GM21723 (cell line): Measurements from ENCODE around the gene UBAP2L.
"Not testable (repeated sequence)": the region's sequence is repeated elsewhere in the genome, so short reads cannot be mapped to it uniquely, and the experiment has no call there.

Source experiments
- ATAC-seq: cut with Tn5 transposase; IDR thresholded peaks from one replicate; pipeline ENCODE4 v1.9.1; 2021; ENCODE audit warnings: mild to moderate bottlenecking, moderate library complexity; ENCODE audit not compliant: unreplicated experiment

The UBAP2L gene

GRCh38 chr1:154199563-154199879 is 21.2 kb upstream of the UBAP2L start:
- no peak for ATAC-seq

GRCh38 chr1:154205778-154206177 is 15.0 kb upstream of the UBAP2L start:
- not testable (repeated sequence) for ATAC-seq

- no peak for ATAC-seq
Observed at GRCh38 chr1:154206196-154206595, 14.6 kb upstream of the UBAP2L start, which contains the start of gene CFAP141. Gene CFAP141, minus strand, starts transcription at chr1:154206333. Its CDS starts 26 bp downstream, at chr1:154206307.

DNA sequence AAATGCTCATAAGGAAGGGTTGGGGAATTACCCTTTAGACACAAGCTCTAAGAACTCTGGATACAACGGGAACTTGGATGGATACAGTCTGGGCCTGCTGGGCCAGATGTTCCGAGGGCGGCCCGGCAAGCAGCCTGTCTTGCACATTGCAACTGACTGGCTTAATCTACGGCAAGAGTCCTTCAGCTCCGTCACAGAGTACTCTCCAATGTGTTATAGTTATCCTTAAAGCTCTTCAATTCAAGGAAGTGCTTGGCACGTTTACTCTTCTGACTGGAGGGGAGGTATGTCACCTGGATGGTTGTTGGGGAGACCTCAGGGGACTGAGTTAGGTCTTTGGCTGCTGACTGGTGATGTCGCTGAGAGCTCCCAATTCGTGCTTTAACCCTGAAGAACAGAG is 13.5 kb upstream of the UBAP2L start:
- no peak for ATAC-seq

GRCh38 chr1:154208677-154209388 is 11.9 kb upstream of the UBAP2L start:
- ATAC-seq, result no peak

GRCh38 chr1:154212083-154212482 is 8.7 kb upstream of the UBAP2L start:
- ATAC-seq, result no peak

GRCh38 chr1:154213274-154213673 is 7.5 kb upstream of the UBAP2L start:
- ATAC-seq, result no peak

- ATAC-seq, result no peak
Observed at GRCh38 chr1:154218545-154218944, 2.2 kb upstream of the UBAP2L start.

GRCh38 chr1:154219541-154219940 is 1.2 kb upstream of the UBAP2L start:
- ATAC-seq, result no peak

DNA sequence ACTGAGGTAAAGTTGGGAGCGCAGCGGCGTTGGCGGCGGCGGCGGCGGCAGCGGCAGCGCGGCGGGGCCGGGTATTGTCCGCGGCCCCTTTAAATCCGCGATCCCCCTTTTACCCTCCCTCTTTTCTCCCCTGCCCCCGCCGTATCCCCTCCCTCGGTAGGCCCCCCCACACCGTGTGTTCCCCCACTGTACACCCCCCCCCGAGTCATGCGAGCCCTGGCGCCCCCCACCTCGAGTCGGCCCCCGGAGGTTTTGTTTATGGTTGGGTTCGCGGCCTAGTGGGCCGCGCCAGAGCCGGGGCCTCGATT is 169 bp downstream of the UBAP2L start:
- ATAC-seq, result no peak

- peak; percentile 20 for ATAC-seq
Observed at GRCh38 chr1:154221278-154222001, 685 bp downstream of the UBAP2L start.

DNA sequence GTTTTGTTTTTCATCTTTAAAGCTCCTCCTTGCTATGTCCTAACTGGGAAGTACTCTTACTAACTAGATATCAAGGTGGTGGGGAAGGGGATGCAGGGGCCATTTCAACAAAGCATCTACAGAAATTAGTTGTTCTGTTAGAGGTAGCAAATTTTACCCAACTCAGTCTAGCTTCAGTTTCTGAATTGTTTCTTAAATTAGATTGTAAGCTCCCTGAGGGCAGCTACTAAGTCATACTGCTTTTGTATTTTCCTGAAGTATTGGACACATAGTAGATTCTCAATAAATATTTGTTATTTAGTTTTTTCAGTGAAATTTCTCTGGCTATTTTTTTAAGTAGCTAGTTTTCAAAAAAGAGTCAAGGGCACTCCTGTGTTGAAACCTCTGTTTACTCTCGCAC is 1.8 kb downstream of the UBAP2L start:
- no peak for ATAC-seq

DNA sequence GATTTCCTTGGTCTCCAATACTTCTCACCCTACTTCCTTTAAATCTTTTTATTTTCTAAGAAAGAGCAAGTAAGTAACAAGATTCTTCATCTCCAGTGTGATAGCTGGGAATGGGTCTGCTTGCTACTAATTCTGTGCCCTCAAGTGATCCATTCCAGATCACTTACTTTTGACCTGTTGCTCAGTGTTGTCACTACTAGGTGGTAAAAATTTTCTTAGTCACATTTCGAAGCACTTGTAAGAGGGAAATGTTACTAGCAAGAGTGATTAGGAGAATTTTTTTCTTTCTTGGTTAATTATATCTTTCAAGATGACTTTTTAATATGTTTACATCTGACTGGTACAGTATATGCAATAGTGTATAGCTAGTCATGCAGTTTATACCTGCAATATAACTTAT is 2.2 kb downstream of the UBAP2L start:
- ATAC-seq, result no peak

DNA sequence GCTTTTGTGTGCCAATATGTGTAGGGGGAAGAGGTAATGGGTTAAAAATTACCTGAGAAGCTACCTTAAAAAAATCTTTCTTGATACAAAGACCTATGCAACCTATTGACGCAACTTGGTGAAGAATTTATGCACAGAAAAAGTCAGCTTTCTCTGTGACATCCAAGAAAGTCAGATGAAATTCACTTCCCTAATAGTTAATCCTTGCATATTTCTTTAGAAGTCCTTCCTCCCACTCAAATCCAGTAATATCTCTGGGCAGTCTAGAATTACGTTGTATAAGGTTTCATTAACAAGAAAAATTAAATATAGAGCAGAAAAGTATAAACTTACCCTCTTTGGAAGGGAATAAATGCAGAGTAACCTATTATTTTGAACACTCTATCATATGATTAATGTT is 2.9 kb downstream of the UBAP2L start:
- no peak for ATAC-seq

- ATAC-seq, result no peak
Observed at GRCh38 chr1:154225370-154225769, 4.6 kb downstream of the UBAP2L start.

DNA sequence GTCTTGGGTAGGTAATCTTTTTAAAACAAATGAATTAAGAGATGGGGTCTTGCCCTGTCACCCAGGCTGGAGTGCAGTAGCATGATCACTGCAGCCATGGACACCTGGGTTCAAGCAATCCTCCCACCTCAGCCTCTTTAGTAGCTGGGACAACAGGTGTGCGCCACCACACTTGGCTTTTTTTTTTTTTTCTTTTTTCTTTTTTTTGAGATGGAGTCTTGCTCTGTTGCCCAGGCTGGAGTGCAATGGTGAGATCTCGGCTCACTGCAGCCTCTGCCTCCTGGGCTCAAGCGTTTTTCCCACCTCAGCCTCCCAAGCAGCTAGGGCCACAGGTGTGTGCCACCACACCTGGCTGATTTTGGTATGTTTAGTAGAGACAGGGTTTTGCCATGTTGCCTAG is 10.4 kb downstream of the UBAP2L start:
- ATAC-seq, result not testable (repeated sequence)

- ATAC-seq, result not testable (repeated sequence)
Observed at GRCh38 chr1:154233127-154233526, 12.4 kb downstream of the UBAP2L start.

DNA sequence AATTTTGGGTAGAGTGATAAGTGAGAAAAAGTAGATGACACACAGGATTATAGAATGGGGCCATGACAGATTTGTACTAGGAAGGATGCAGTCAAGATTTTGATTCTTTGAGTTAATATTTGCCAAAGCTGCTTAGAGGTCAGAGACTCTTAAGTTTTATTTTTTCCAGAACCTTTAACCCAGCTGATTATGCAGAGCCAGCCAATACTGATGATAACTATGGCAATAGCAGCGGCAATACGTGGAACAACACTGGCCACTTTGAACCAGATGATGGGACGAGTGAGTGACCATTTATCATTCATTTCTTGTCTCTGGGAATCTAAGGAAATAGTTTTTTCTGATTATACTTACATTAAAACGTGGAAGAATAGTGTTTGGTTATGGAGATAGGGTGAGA is 16.1 kb downstream of the UBAP2L start:
- ATAC-seq, result no peak

GRCh38 chr1:154237435-154237834 is 16.7 kb downstream of the UBAP2L start:
- no peak for ATAC-seq

GRCh38 chr1:154237880-154238506 is 17.2 kb downstream of the UBAP2L start:
- ATAC-seq, result no peak

GRCh38 chr1:154239491-154239890 is 18.7 kb downstream of the UBAP2L start:
- ATAC-seq, result no peak

DNA sequence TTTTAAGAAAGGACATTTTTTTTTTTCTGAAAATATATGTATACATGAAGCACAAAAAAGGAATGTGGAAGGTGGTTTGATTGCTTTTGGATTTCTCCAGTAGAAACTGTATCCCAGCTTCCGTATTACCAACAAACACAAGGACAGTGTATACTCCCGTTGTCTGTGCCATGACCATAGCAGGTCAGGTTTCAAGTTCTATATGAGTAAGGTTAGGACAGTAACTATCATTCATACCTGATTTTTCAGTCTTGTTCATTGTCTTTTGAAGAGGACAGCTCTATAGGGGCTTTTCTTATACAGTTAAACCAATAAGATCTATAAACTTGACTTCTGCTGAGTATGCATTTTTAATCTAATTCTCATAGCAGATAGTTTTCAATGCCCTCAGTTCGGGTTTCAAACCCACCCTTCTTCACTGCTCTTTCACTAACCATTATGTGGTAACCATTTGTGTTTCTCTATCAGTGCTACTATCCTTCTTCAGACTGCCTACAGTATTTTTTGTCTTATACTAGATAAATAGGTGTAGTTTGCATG is 19.6 kb downstream of the UBAP2L start:
- no peak for ATAC-seq
